SK-N-MC (cell line): Measurements from ENCODE around the gene ARHGAP9.
A peak's percentile ranks its signal among the peaks of the same experiment; 100 is the strongest.
"Not testable (repeated sequence)": the region's sequence is repeated elsewhere in the genome, so short reads cannot be mapped to it uniquely, and the experiment has no call there.

Experiments
- DNase-seq: peaks from one replicate; pipeline ENCODE4 v3.0.0-alpha.2; 2011; ENCODE audit warnings: low read depth, low spot score
- H3K27ac ChIP-seq: fragments of 200-600 bp; sonication (generic); 2 replicates; pipeline ENCODE4 v1.5.1; 2016; ENCODE audit warnings: mixed run types
- H3K36me3 ChIP-seq: fragments of 200-600 bp; sonication (generic); 2 replicates; pipeline ENCODE4 v1.6.1; 2017; ENCODE audit warnings: antibody characterized with exemption, low read length, mixed read lengths; ENCODE audit not compliant: insufficient read depth
- H3K4me3 ChIP-seq: fragments of 200-600 bp; sonication (generic); 2 replicates; pipeline ENCODE4 v1.5.1; 2016
- H3K9ac ChIP-seq: fragments of 200-600 bp; sonication (generic); 2 replicates; pipeline ENCODE4 v1.8.0; 2017; ENCODE audit warnings: mixed run types, mixed read lengths; ENCODE audit not compliant: insufficient read length
- H3K9me3 ChIP-seq: fragments of 200-600 bp; sonication (generic); 2 replicates; pipeline ENCODE4 v1.6.1; 2017; ENCODE audit warnings: low read depth, mild to moderate bottlenecking, antibody characterized with exemption, low read length, moderate library complexity, mixed read lengths
- EZH2 ChIP-seq: fragments of 200-600 bp; sonication (generic); IDR thresholded peaks from one replicate; pipeline ENCODE4 v1.6.1; 2017; ENCODE audit warnings: antibody characterized with exemption
- FOXP2 ChIP-seq: optimal IDR thresholded peaks from 2 replicates; pipeline ENCODE3; 2011; ENCODE audit warnings: mild to moderate bottlenecking, moderate library complexity; ENCODE audit not compliant: insufficient read depth; ENCODE audit errors: extremely low read length, control extremely low read depth
- POLR2AphosphoS5 ChIP-seq: IDR thresholded peaks from 2 replicates; pipeline ENCODE4 v1.6.1; 2012; ENCODE audit warnings: mild to moderate bottlenecking, low read depth, low read length, borderline replicate concordance

Gene ARHGAP9

GRCh38 chr12:57498132-57498502, 18.5 kb upstream of the ARHGAP9 start:
- TF ChIP-seq FOXP2 (no peak), EZH2 (no peak), POLR2AphosphoS5 (no peak)
- peaks cover 74% of the 10 kb centered on the region for H3K36me3 ChIP-seq
- no peak overlapping the region for H3K27ac ChIP-seq
- no peak overlapping the region for H3K9ac ChIP-seq
- H3K9me3 ChIP-seq = no peaks in the 10 kb centered on the region
- no peak for DNase-seq
- H3K4me3 ChIP-seq = no peak overlapping the region

DNA sequence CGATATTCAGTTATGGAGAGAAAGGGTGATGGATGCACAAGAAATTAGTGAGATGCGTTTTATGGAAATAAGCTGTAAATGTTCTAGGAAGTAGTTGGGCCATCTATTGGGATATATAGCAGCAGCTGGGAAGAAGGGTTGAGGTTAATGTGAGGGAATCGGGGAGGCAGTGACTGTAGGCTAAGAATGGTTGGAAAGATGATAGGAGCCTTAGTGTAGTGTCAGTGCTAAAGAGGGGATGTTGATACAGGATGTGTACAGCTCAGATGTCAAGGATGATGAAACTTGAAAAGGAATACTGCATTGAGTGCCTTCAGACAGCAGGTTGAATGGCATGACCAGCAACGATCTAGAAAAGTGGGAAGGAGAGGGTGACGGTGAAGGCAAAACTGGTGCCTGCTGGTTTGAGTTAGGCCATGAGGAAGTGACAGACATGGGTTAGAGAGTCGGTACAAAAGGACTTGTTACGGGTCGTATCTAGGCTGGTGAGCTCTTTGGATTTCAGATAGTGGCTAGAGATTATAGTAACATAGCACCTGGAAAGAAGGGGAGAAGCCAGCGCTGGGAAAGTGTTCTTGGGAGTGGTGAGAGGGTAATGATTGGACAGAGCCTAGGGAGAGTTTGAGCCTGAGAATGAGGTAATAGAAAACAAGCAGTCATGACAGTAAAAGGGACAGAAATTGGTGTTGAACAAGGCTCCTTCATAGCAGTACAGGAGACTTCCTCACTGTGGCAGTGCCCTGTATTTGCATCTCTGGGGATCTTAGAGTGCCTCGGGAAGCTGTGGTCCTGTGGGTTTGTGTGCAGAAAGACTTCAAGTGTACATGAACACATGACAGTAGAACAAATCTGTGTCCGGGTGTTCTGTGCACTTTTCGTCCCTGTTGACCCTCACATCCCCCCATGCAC, 17.8 kb upstream of the ARHGAP9 start:
- no peak for TF ChIP-seq FOXP2
- TF ChIP-seq EZH2 = no peak
- TF ChIP-seq POLR2AphosphoS5 = no peak

GRCh38 chr12:57496822-57497221, 17.2 kb upstream of the ARHGAP9 start:
- no peak for DNase-seq
- no peaks in the 10 kb centered on the region for H3K9me3 ChIP-seq
- no peak overlapping the region for H3K27ac ChIP-seq
- H3K36me3 ChIP-seq = peaks cover 72% of the 10 kb centered on the region
- H3K9ac ChIP-seq = no peak overlapping the region
- TF ChIP-seq POLR2AphosphoS5 (peak; percentile 30; the same call in 1 of the 2 replicates), FOXP2 (no peak), EZH2 (no peak)
- no peak overlapping the region for H3K4me3 ChIP-seq

More for the DNA sequence above, 17.8 kb upstream of the ARHGAP9 start:
- Histone ChIP-seq H3K4me3 (no peak overlapping the region), H3K9ac (no peak overlapping the region), H3K27ac (no peak overlapping the region), H3K9me3 (no peaks in the 10 kb centered on the region), H3K36me3 (peaks cover 73% of the 10 kb centered on the region)
- DNase-seq = no peak

- not testable (repeated sequence) for H3K9ac ChIP-seq, H3K9me3 ChIP-seq, H3K4me3 ChIP-seq, DNase-seq, H3K27ac ChIP-seq
- H3K36me3 ChIP-seq = peaks cover 72% of the 10 kb centered on the region
These were observed 15.5 kb upstream of the ARHGAP9 start for GRCh38 chr12:57495051-57495701.

GRCh38 chr12:57491393-57492280, 12.0 kb upstream of the ARHGAP9 start:
- Histone ChIP-seq H3K36me3 (peaks cover 59% of the 10 kb centered on the region), H3K9ac (no peak overlapping the region)

DNA sequence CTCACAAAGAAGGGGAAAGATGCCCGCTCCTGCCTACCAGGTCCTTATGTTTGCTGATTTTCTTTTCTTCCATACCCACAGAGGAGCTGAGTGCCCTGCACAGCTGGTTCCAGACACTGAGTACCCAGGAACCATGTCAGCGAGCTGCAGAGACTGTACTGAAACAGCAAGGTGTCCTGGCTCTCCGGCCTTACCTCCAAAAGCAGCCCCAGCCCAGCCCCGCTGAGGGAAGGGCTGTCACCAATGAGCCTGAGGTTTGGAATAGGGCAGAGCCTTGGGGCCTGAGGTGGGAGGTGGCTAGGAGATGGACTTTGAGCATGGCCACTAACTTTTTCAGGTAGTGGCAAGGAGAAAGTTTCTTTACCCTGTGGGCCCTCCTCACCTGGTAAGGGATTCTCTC, 10.5 kb upstream of the ARHGAP9 start:
- H3K4me3 ChIP-seq = no peak overlapping the region
- H3K9me3 ChIP-seq = no peaks in the 10 kb centered on the region
- H3K27ac ChIP-seq = no peak overlapping the region; the same call in 1 of the 2 replicates
- TF ChIP-seq POLR2AphosphoS5 (no peak), EZH2 (no peak), FOXP2 (no peak)
- H3K9ac ChIP-seq = no peak overlapping the region
- peaks cover 50% of the 10 kb centered on the region for H3K36me3 ChIP-seq
- DNase-seq = no peak

More at GRCh38 chr12:57491393-57492280, 12.0 kb upstream of the ARHGAP9 start:
- no peak for DNase-seq
- Histone ChIP-seq H3K27ac (no peak overlapping the region), H3K4me3 (no peak overlapping the region), H3K9me3 (no peaks in the 10 kb centered on the region)
- TF ChIP-seq FOXP2 (no peak), POLR2AphosphoS5 (no peak)

GRCh38 chr12:57489157-57489641, 9.5 kb upstream of the ARHGAP9 start:
- Histone ChIP-seq H3K9me3 (no peaks in the 10 kb centered on the region), H3K4me3 (peak overlapping the region; percentile 99), H3K36me3 (peaks cover 49% of the 10 kb centered on the region), H3K27ac (peak overlapping the region; percentile 32; the same call in 1 of the 2 replicates), H3K9ac (peak overlapping the region; percentile 96)
- TF ChIP-seq POLR2AphosphoS5 (no peak), EZH2 (no peak), FOXP2 (no peak)
- DNase-seq = no peak

- TF ChIP-seq POLR2AphosphoS5 (no peak), EZH2 (no peak), FOXP2 (no peak)
- Histone ChIP-seq H3K27ac (peak overlapping the region; percentile 92), H3K36me3 (peaks cover 46% of the 10 kb centered on the region), H3K4me3 (peak overlapping the region; percentile 99), H3K9me3 (no peaks in the 10 kb centered on the region), H3K9ac (peak overlapping the region; percentile 96)
- DNase-seq = no peak
These were observed 8.9 kb upstream of the ARHGAP9 start for GRCh38 chr12:57488402-57489156.
